Measurements from ENCODE around the gene RAD51B.
"Not testable (repeated sequence)": the region's sequence is repeated elsewhere in the genome, so short reads cannot be mapped to it uniquely, and the experiment has no call there.

The RAD51B gene

GRCh38 chr14:68033336-68033932, 213.9 kb downstream of the RAD51B start:
- DNase-seq: no peak

DNA sequence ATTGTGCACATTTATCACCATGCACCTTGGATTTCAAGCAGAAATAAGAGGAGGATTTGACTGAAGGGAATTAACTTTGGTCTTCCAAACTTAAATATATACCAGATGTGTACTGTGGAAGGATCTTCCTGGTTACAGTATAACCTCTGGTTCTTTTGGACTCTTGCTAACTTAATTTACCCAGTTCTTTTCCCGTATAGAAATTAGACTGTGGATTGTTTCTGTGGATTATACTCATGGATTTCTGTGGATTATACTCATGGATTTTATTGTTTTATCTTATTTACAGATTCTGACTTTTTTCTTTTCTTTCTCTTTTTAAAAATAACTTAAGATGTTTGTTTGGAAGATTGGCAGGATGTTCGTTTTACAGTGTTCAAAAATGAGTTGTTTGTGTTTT, 215.3 kb downstream of the RAD51B start:
- no peak for DNase-seq

DNA sequence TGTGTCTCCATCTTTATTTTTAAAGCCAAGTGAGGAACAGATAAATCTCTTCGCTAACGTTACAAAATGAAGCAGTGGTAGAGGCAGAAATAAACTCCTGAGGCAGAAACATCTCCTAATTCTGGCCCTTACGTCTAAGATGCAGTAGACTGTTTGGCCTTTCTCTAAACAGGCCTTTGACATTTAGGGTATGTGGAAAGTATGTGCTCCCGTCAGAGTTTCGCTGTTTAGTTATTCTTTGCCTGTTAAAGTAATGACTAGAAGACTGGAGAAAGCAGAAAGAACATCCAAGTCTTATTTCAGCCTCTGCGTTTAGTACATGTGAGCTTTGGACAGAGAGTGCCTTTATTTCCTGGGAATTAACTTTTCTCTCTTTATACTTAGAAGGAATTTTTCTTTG, 216.6 kb downstream of the RAD51B start:
- DNase-seq: no peak

DNA sequence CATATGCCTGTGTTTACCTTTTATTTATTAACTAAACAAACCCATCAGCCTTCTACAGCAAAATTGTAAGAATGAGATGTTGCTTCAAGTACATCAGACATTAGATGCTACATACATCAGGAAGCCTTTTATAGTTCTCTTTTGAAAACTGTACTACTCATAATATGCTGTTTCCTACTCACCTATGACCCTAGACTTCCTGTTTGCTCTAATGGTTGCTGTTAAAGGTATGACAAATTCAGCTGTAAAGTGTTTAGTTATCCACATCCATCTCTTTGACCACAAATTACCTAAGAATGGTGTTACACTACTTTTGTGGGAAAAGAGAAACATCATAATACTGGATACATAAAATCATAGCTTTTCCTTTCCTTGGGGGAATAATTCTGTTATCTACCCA, 220.0 kb downstream of the RAD51B start:
- DNase-seq: no peak

- DNase-seq: no peak
Observed at GRCh38 chr14:68040633-68041369, 221.2 kb downstream of the RAD51B start.

- no peak for DNase-seq
Observed at GRCh38 chr14:68041876-68042354, 222.3 kb downstream of the RAD51B start.

DNA sequence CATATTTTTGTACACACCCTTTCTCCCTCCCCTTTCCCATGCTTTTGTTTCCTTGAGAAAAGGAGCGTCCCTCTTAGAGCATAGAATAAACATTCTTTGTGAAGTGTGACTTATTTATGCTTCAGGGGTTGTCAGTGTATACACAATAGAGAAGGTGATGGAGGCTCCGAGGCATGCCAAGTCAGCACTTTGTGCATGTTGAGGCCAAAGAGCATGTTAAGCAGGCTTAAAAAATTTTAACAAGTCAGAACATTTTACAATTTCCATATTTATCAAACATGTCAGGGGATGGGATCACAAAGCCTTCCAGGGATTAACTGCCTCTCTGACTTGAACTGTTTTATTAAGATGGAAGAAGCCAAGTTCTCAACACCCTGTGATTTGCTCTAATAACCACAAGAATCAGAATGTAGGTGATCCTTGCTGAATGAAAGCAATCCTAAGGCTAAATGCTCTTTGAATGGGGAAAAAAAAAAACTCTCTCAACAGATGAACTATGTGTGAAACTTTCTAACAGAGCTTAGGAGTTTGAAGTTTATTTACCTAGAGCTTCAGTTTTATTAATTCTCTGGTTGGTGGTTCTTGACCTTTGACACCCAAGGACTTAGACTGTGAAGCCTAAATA, 223.1 kb downstream of the RAD51B start:
- no peak for DNase-seq

- DNase-seq: no peak
Observed at GRCh38 chr14:68043752-68044151, 224.2 kb downstream of the RAD51B start.

DNA sequence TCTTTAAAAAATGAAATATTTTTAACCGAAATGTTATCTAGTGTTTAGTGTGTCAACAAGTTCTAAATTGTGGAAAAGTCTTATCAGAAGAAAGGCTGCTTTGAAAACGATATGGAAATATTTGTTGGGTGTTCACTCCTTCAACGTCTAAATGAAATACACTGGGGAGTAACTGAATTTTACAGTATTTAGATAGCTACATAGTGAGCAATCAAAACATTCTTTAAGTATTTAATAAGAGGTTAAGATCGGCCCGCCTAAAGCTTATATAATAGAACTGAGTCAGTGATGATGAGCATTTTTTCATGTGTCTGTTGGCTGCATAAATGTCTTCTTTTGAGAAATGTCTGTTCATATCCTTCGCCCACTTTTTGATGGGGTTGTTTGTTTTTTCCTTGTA, 228.3 kb downstream of the RAD51B start:
- DNase-seq: no peak

- not testable (repeated sequence) for DNase-seq
Observed at GRCh38 chr14:68048815-68049214, 229.2 kb downstream of the RAD51B start.

DNA sequence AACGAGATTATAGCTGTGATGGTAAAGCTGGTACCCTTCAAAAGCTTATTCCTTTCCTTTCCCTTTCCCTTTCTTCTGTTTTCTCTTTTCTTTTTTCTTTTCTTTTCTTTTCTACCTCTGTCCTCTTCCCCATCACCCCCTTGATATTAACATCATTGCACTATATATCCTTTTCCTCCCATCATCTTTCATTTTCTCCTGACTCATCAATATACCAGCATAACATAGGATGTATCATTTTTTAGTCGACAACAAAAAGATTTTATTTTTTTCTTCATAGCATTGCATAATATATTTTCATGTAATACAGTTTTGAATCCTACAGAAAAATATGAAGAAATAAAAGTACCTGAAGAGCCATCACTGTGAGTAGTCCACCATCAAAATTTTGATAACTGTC, 230.6 kb downstream of the RAD51B start:
- no peak for DNase-seq

GRCh38 chr14:68051146-68051545, 231.6 kb downstream of the RAD51B start:
- DNase-seq: no peak

DNA sequence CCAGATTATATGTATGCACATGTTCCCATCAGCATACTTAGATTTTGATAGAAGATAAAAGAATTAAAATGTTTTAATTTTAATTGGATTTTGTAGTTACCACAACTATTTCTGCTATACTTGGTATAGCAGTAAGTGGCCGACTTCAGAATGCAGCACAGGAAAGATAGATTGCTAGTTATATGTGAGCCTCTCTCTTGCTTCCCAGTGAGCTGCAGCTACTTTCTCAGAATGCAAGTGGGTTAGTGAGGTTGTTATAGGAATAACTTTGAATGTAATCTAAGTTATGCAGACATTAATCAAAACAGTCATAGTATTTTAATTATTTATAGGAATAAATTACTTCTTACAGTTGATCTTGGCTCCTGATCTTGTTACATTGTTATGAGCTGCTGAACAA, 240.6 kb downstream of the RAD51B start:
- DNase-seq: no peak

- DNase-seq: no peak
Observed at GRCh38 chr14:68062651-68063050, 243.1 kb downstream of the RAD51B start.

- no peak for DNase-seq
Observed at GRCh38 chr14:68065322-68065721, 245.7 kb downstream of the RAD51B start.

DNA sequence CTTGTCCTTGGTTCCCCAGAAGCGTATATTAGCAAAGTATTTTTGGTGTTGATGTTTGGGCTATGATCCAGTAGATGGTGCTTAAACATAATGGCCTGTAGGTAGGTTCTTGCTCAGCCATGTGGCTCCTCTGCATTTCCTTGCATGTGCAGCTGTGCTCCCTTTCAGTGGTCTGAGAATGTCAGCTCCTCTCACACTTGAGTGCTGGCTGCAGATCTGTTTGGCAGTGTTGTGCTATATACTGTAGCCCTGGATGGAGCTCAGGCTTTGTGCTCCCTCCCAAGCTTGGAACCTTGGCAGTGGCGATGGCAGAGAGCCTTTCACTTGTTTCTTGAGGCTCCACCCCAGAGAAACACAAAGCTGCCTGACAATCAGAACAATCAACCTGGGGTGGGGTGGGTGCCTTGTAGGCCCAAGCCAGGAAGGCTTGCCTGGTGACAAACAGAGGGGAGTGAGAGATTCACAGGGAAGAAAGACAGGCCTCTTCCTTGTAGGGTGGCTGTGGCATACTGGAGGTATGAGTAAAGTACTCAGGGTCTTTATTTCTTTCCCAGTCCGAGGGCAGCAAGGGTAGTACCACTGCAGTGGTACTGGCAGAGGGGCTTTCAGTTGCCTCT, 255.3 kb downstream of the RAD51B start:
- DNase-seq: no peak

- DNase-seq: no peak
Observed at GRCh38 chr14:68075382-68076029, 255.9 kb downstream of the RAD51B start.

DNA sequence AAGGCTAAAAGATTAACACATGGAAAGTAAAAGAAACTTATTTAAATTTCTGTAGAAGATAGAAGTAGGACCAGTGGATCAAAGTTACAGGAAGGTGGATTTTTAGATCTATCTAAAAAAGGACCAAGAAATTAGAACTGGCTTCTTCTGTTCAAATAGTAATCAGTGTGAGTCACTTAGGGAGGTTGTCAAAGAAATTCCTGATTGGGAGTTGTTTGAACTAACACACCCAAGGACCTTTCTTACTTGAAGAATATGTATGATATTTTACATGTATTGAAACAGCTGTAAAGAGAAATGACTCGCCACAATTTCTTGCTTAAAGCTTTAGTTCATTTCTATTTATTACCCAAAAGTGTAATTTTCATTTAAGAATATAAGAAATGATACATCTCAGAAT, 256.9 kb downstream of the RAD51B start:
- DNase-seq: no peak

DNA sequence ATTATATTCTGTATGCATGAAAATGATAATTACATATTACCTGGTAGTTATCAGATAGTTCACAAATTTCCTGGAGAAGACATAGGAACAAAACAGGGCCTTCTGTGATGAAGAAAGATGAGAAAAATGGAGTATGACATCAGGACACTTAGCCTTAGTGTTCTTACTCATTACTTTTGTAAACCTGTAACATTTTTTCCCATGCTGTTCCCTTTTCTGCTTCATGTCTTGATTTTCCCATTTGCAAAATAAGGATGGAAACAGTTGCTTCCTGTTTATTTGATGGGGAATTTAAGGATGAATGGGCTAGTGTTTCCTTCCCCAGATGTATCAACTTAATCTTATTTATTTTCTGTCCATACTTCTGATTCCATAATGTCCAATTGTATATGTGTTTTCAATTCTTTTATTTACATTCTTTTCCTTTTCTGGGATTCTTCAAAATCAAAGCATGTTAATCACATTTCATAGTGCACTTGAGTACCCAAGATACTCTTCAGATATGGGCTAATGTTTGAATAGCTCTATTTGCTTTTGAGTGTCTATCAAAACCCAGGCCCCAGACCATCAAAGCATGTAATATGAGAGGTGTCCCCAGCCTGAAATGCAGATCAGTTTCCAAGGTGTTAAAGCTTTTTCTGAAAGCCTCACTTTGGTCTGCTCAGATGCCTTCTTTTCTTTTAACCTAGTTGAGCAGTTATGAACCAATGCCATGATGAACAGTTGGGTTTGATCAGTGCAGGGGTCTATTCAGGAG, 260.5 kb downstream of the RAD51B start:
- DNase-seq: no peak

DNA sequence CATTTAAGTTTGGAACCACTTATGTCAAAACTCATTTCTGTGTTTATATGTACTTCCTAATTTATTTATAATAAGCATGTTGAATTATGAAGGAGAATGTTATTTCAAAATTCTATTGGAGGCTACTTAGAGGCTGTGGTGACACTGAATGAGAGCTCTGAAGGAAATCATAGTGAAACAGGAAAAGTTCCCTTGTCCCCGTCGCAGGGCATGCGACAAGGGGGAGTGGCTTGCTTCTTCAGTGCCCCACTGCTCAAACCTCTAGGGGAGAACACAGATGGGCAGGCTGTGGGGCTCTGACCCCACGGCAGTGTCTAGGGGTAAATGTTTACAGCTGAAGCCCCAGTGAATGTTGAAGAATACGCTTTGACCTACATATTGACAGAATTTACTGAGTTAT, 261.9 kb downstream of the RAD51B start:
- no peak for DNase-seq

GRCh38 chr14:68082698-68083291, 263.2 kb downstream of the RAD51B start:
- no peak for DNase-seq

- DNase-seq: no peak
Observed at GRCh38 chr14:68084256-68084655, 264.7 kb downstream of the RAD51B start.
